Lower leg skin (tissue), 4 donors: Measurements from ENCODE around the gene ARMH3. TPM values are rescaled to one million over a fixed set of nuclear protein-coding genes. Genes with fewer than 3 reads are reported as not detected.

Source experiments
- DNase-seq, 2 donors: peaks; one replicate each; pipeline ENCODE4 v3.0.0-alpha.2; 2019; ENCODE audit warnings: low spot score in 2 of 2
- H3K4me3 ChIP-seq: fragments of 200-600 bp; sonication (generic); 2 replicates; pipeline ENCODE4 v1.5.1; 2017; ENCODE audit warnings: mild to moderate bottlenecking, low read depth; ENCODE audit not compliant: poor library complexity, severe bottlenecking
- CTCF ChIP-seq, 3 donors: fragments of 450-650 bp; IDR thresholded peaks; one replicate each; pipeline ENCODE4 v1.5.1; 2016; ENCODE audit warnings: antibody characterized with exemption in 3 of 3, mild to moderate bottlenecking in 3 of 3, moderate library complexity in 2 of 3
- POLR2A ChIP-seq, 2 donors: fragments of 450-650 bp; IDR thresholded peaks; one replicate each; pipeline ENCODE4 v1.6.1; 2016 to 2017; ENCODE audit warnings: antibody characterized with exemption in 2 of 2, mild to moderate bottlenecking in 1 of 2, moderate library complexity in 1 of 2
- WGBS, 2 donors: methylation state at CpG; one replicate each; pipeline ENCODE4 v1.1.5; 2018; 5-methylcytosine and 5-hydroxymethylcytosine counted together
- intact Hi-C: fragments of 100-400 bp; cut with DNase I; formaldehyde crosslinking; loops from one replicate; pipeline ENCODE4 v1.15.0; 2023; ENCODE audit warnings: low total_unique reads
- total RNA-seq, 4 donors: library from RNA; depleted of rRNA; stranded (reverse); fragments of >200 nt; gene quantifications; one replicate each; pipeline ENCODE4 v1.1.0, GENCODE V29; 2016

ARMH3 gene
- total RNA-seq, 4 donors from 2014 or later = 15.2 to 57.4 (median 16.9) TPM

GRCh38 chr10:102033787-102034186 is 22.2 kb downstream of the ARMH3 start:
- 92 to 97% methylated on average over 2 of the region's 2 CpGs for WGBS, 2 donors

DNA sequence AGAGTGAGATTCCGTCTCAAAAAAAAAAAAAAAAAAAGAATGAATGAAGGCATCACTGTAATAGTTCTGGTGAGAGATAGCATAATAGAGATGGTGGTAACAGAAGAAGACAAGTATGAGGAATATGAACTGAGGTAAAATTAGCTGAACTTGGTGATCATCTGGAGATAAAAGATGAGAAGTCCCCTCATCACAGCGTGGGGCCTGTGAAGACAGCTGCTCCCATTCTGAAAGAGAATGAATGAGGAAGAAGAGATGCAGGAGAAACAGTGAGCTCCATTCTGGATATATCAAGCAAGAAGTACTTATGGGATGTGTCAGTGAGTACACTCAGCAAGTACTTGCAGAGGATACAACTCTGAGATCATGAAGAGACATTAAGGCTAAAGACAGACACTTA is 28.7 kb downstream of the ARMH3 start:
- WGBS, 2 donors = 93 to 95% methylated on average over 2 of the region's 2 CpGs

More at GRCh38 chr10:102033787-102034186, 22.2 kb downstream of the ARMH3 start:
- intact Hi-C loops = no loop called here
- no peak for TF ChIP-seq POLR2A (IDR thresholded peaks at IDR 0.05)
- no peak for TF ChIP-seq CTCF (IDR thresholded peaks at IDR 0.05)
- H3K4me3 ChIP-seq = no peak overlapping the region
- DNase-seq = no peak

DNA sequence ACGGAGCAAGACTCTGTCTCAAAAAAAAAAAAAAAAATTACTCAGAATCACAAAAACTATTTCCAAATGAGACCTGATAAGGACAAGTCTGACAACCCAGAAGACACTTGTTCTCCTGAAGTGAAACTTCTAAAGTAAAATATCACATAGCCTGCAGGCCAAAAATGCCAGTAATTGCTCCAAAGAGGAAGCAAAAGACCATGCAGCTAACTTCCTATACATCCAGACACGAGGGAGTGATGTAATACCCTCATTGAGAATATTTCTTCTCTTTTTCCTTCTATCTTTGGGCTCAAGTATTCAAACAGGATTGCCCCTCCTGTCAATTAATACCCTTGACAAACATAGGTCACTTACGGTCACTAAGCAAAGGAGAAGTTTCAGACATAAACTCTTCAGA is 31.2 kb downstream of the ARMH3 start:
- DNase-seq = no peak
- no peak overlapping the region for H3K4me3 ChIP-seq
- intact Hi-C loops = no loop called here
- TF ChIP-seq CTCF (IDR thresholded peaks at IDR 0.05) (no peak), POLR2A (IDR thresholded peaks at IDR 0.05) (no peak)
- WGBS, 2 donors = 76 to 79% methylated on average over 3 of the region's 3 CpGs

More for the DNA sequence above, 28.7 kb downstream of the ARMH3 start:
- intact Hi-C loops = no loop called here
- H3K4me3 ChIP-seq = no peak overlapping the region
- no peak for DNase-seq
- TF ChIP-seq POLR2A (IDR thresholded peaks at IDR 0.05) (no peak), CTCF (IDR thresholded peaks at IDR 0.05) (no peak)

DNA sequence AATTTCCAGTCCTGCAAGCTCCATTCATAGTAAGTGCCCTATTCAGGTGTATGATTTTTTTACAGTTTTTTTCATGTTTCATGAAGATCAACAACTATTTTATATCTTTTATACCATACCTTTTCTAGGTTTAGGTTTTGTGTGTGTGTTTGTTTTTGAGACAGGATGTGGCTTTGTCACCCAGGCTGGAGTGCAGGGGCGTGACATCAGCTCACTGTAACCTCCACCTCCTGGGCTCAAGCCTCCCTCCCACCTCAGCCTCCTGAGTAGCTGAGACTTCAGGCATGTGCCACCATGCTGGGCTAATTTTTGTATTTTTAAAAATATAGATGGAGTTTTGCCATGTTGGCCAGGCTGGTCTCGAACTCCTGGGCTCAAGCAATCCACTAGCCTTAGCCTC is 35.0 kb downstream of the ARMH3 start:
- DNase-seq = no peak
- H3K4me3 ChIP-seq = no peak overlapping the region
- 93 to 100% methylated on average over 2 of the region's 2 CpGs for WGBS, 2 donors
- no peak for TF ChIP-seq POLR2A (IDR thresholded peaks at IDR 0.05)
- TF ChIP-seq CTCF (IDR thresholded peaks at IDR 0.05) = no peak
- intact Hi-C loops = no loop called here

- TF ChIP-seq CTCF (IDR thresholded peaks at IDR 0.05) = no peak
- no peak for TF ChIP-seq POLR2A (IDR thresholded peaks at IDR 0.05)
- intact Hi-C loops = no loop called here
- DNase-seq = no peak
- 79 to 87% methylated on average over 2 of the region's 2 CpGs for WGBS, 2 donors
- H3K4me3 ChIP-seq = no peak overlapping the region
Measured at GRCh38 chr10:102017295-102017694, 38.7 kb downstream of the ARMH3 start.

- no peak overlapping the region for H3K4me3 ChIP-seq
- TF ChIP-seq POLR2A (IDR thresholded peaks at IDR 0.05) (no peak), CTCF (IDR thresholded peaks at IDR 0.05) (no peak)
- no peak for DNase-seq
- intact Hi-C loops = no loop called here
Measured at GRCh38 chr10:102016416-102016815, 39.6 kb downstream of the ARMH3 start.
